T-cell (primary cell): ENCODE measurements around the gene PCDH8. TPM values are rescaled to one million over a fixed set of nuclear protein-coding genes. Genes with fewer than 3 reads are reported as not detected.
A peak's percentile ranks its signal among the peaks of the same experiment; 100 is the strongest.

Source experiments
- ATAC-seq, 4 experiments: fragments of 200-7000 bp in 3 of 4; fragments of 150-1000 bp in 1 of 4; cut with Tn5 transposase; replicated peaks in 1 of 4; 1 replicate in 3 of 4; 2 replicates in 1 of 4; pipeline ENCODE4 v1.10.0; 2021; ENCODE audit warnings: moderate library complexity in 3 of 4, mild to moderate bottlenecking in 2 of 4, moderate number of reproducible peaks in 1 of 4
- CTCF ChIA-PET, 2 donors: fragments of 300-600 bp; sonication (Branson Sonifier 250); formaldehyde crosslinking; loops; one replicate each; lab custom pipeline; 2022; ENCODE audit warnings: antibody characterized with exemption in 2 of 2; lab: Charles Lee
- POLR2A ChIA-PET, 2 donors: fragments of 300-600 bp; sonication (Branson Sonifier 250); formaldehyde crosslinking; loops; one replicate each; lab custom pipeline; 2022; ENCODE audit warnings: antibody characterized with exemption in 2 of 2; lab: Charles Lee
- DNase-seq, 35 experiments: peaks; one replicate each; pipeline versions ENCODE4 v3.0.0 to v3.0.0-alpha.2; 2013 to 2023
- H3K27ac ChIP-seq: one replicate; pipeline ENCODE4 v1.5.1; 2013; ENCODE audit warnings: low read length
- H3K27me3 ChIP-seq, 2 experiments: replicated peaks in 1 of 2; 1 replicate in 1 of 2; 2 replicates in 1 of 2; pipeline versions ENCODE4 v1.6.1 to v1.7.0; 2013; ENCODE audit warnings: low read length in 1 of 2, mixed read lengths in 1 of 2; ENCODE audit not compliant: control insufficient read depth in 2 of 2, insufficient read depth in 2 of 2; ENCODE audit errors: extremely low read depth in 1 of 2
- H3K36me3 ChIP-seq, 2 donors: 1 replicate in 1 of 2; 2 replicates in 1 of 2; pipeline versions ENCODE4 v1.6.1 to v1.7.0; 2013; ENCODE audit warnings: low read length in 1 of 2; ENCODE audit not compliant: control insufficient read depth in 2 of 2, insufficient read depth in 1 of 2; ENCODE audit errors: extremely low read depth in 1 of 2
- H3K4me1 ChIP-seq, 2 experiments: 1 replicate in 1 of 2; 2 replicates in 1 of 2; pipeline versions ENCODE4 v1.6.1 to v1.7.0; 2013; ENCODE audit warnings: low read length in 2 of 2, mixed read lengths in 1 of 2; ENCODE audit not compliant: insufficient read depth in 2 of 2, control insufficient read depth in 1 of 2; ENCODE audit errors: extremely low read depth in 1 of 2
- H3K4me3 ChIP-seq, 2 donors: 1 replicate in 1 of 2; 2 replicates in 1 of 2; pipeline versions ENCODE4 v1.5.1 to v1.7.0; 2013; ENCODE audit warnings: mild to moderate bottlenecking in 2 of 2, low read length in 1 of 2, moderate library complexity in 1 of 2; ENCODE audit not compliant: control insufficient read depth in 1 of 2; ENCODE audit errors: extremely low read depth in 1 of 2
- H3K9me3 ChIP-seq: 2 replicates; pipeline ENCODE4 v1.7.0; 2013
- H3K27ac Mint-ChIP-seq, 2 donors: one replicate each; pipeline ENCODE4 v1.8.0; 2020 to 2021; ENCODE audit warnings: mild to moderate bottlenecking in 2 of 2, mixed read lengths in 2 of 2
- H3K27me3 Mint-ChIP-seq, 2 donors: one replicate each; pipeline ENCODE4 v1.8.0; 2021 to 2022; ENCODE audit warnings: mixed read lengths in 2 of 2
- H3K36me3 Mint-ChIP-seq: one replicate; pipeline ENCODE4 v1.8.0; 2021; ENCODE audit warnings: mixed read lengths
- H3K4me1 Mint-ChIP-seq, 3 donors: one replicate each; pipeline ENCODE4 v1.8.0; 2020 to 2022; ENCODE audit warnings: mixed read lengths in 3 of 3, mild to moderate bottlenecking in 1 of 3
- H3K4me3 Mint-ChIP-seq, 3 donors: one replicate each; pipeline ENCODE4 v1.8.0; 2020 to 2022; ENCODE audit warnings: mild to moderate bottlenecking in 3 of 3, mixed read lengths in 3 of 3, moderate library complexity in 3 of 3
- H3K9me3 Mint-ChIP-seq, 3 donors: one replicate each; pipeline ENCODE4 v1.8.0; 2020 to 2022; ENCODE audit warnings: mixed read lengths in 3 of 3
- WGBS: methylation state at CpG from one replicate; pipeline ENCODE4 v1.1.5; 2013; ENCODE audit warnings: missing lambda C conversion rate; ENCODE audit not compliant: insufficient coverage; 5-methylcytosine and 5-hydroxymethylcytosine counted together
- total RNA-seq, 35 experiments: library from RNA in 6 of 35; stranded (reverse) in 6 of 35; fragments of 120-200 nt in 1 of 35; gene quantifications; one replicate each; pipeline versions ENCODE4 v1.2.1 to v1.2.4 and lab custom pipeline; 2013 to 2026

The PCDH8 gene
- total RNA-seq, 5 donors from 2014 or later (not counting 1 experiment from before 2014, with no cell fraction given), result not detected

- H3K27ac ChIP-seq, result no peak overlapping the region
- Mint-ChIP-seq H3K9me3 (no peaks in the 10 kb centered on the region), H3K27ac (no peak overlapping the region), H3K36me3 (no peaks in the 10 kb centered on the region), H3K4me3 (no peak overlapping the region), H3K4me1 (peaks cover 0 to 2% (median 0%) of the 10 kb centered on the region in 3 donors), H3K27me3 (peaks cover 25 to 26% of the 10 kb centered on the region in 2 donors)
- DNase-seq (no peak), ATAC-seq (no peak)
- no CpG with 5 or more reads among the region's 5 CpGs for WGBS
- peaks cover 0 to 11% of the 10 kb centered on the region in 2 experiments for H3K27me3 ChIP-seq
- no peaks in the 10 kb centered on the region for H3K4me1 ChIP-seq
- ChIA-PET POLR2A (no interaction called here), CTCF (interaction anchor here in 1 of 2 donors (0.5 to 1.0 kb wide), 5 partner anchors 14 to 199 kb away, joined by 3 to 5 read pairs (median 3); no protein-coding TSS in a partner anchor)
- H3K4me3 ChIP-seq, result no peak overlapping the region
- H3K36me3 ChIP-seq, result no peaks in the 10 kb centered on the region
- H3K9me3 ChIP-seq, result no peaks in the 10 kb centered on the region
These were observed 38.4 kb downstream of the PCDH8 start for GRCh38 chr13:52810011-52810410.

DNA sequence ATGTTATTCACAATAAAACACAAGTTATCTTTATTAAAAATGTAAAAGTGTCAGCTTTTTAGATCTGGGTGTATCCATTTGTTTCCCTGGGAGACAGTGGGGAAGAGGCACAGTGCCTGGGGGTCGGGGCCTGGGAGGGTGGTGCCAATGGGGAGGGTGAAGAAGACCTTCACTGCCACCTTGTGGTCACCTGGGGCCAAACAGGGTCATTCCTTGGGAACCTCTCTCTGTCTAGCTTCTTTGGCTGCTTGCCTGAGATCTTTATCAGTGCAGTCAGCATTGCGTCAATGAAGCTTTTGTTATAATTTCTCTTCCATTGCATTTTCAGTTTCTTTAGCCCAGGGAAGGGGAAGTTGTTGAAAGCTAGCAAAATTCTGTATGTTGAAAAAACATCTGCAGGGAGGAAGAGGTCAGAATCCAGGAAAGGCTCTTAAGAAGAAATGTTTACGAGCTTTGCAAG lies 39.1 kb downstream of the PCDH8 start:
- no peak overlapping the region for H3K27ac ChIP-seq
- CTCF ChIA-PET, result interaction anchor here (0.5 to 1.0 kb wide), 5 partner anchors 13 to 198 kb away, joined by 3 to 5 read pairs (median 3); no protein-coding TSS in a partner anchor
- H3K4me3 ChIP-seq, result no peak overlapping the region
- H3K36me3 ChIP-seq, result no peaks in the 10 kb centered on the region
- no peaks in the 10 kb centered on the region for H3K36me3 Mint-ChIP-seq
- peak in 3 of 4 experiments; percentile 16 to 53 (median 48) for ATAC-seq
- no peaks in the 10 kb centered on the region for H3K4me1 ChIP-seq
- no peak overlapping the region for H3K4me3 Mint-ChIP-seq
- 7% methylated on average over 1 of the region's 3 CpGs for WGBS
- no peak overlapping the region for H3K27ac Mint-ChIP-seq
- peaks cover 0 to 12% of the 10 kb centered on the region in 2 experiments for H3K27me3 ChIP-seq
- POLR2A ChIA-PET, result no interaction called here
- no peaks in the 10 kb centered on the region for H3K9me3 Mint-ChIP-seq
- no peaks in the 10 kb centered on the region for H3K9me3 ChIP-seq
- H3K27me3 Mint-ChIP-seq, result peaks cover 28 to 32% of the 10 kb centered on the region in 2 donors
- peak in 18 of 35 experiments; percentile 2 to 54 (median 12) for DNase-seq
- H3K4me1 Mint-ChIP-seq, result peaks cover 0 to 2% (median 0%) of the 10 kb centered on the region in 3 donors

GRCh38 chr13:52808842-52809219 lies 39.6 kb downstream of the PCDH8 start:
- H3K27ac ChIP-seq, result no peak overlapping the region
- no peaks in the 10 kb centered on the region for H3K36me3 Mint-ChIP-seq
- H3K4me3 Mint-ChIP-seq, result no peak overlapping the region
- DNase-seq (no peak), ATAC-seq (no peak)
- no peak overlapping the region for H3K4me3 ChIP-seq
- no peaks in the 10 kb centered on the region for H3K9me3 ChIP-seq
- H3K4me1 ChIP-seq, result no peaks in the 10 kb centered on the region
- H3K27ac Mint-ChIP-seq, result no peak overlapping the region
- H3K4me1 Mint-ChIP-seq, result peaks cover 0 to 2% (median 0%) of the 10 kb centered on the region in 3 donors
- H3K27me3 Mint-ChIP-seq, result peaks cover 28 to 32% of the 10 kb centered on the region in 2 donors
- H3K9me3 Mint-ChIP-seq, result no peaks in the 10 kb centered on the region
- POLR2A ChIA-PET, result no interaction called here
- WGBS, result no CpG with 5 or more reads among the region's 1 CpG
- no peaks in the 10 kb centered on the region for H3K36me3 ChIP-seq
- H3K27me3 ChIP-seq, result peaks cover 0 to 11% of the 10 kb centered on the region in 2 experiments
- CTCF ChIA-PET, result interaction anchor here (0.5 to 1.0 kb wide), 3 partner anchors 107 to 357 kb away, joined by 3 to 5 read pairs (median 3); no protein-coding TSS in a partner anchor

DNA sequence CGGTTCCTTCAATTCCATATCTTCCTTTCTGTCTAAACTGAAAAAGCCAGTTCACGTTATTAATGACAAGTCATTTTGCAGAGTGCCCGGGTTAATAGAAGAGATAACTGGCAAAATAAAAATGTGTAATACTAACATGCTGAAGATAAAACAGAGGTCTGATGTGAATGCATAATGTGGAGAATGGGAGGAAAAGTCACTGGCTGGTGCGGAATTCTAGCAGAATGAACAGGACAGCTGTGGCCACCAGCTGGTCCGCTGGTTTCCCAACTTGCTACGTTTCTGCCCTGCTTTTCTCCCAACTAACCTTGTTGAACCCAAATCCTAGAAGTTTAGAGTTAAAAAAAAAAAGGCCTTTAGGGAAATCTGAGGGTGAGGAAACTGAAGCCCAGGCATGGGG lies 42.4 kb downstream of the PCDH8 start:
- Histone ChIP-seq H3K27me3 (peaks cover 0 to 21% of the 10 kb centered on the region in 2 experiments), H3K27ac (no peak overlapping the region), H3K4me3 (no peak overlapping the region), H3K36me3 (no peaks in the 10 kb centered on the region), H3K4me1 (no peaks in the 10 kb centered on the region), H3K9me3 (no peaks in the 10 kb centered on the region)
- Mint-ChIP-seq H3K36me3 (no peaks in the 10 kb centered on the region), H3K4me3 (no peak overlapping the region), H3K4me1 (peaks cover 0 to 2% (median 0%) of the 10 kb centered on the region in 3 donors), H3K9me3 (no peaks in the 10 kb centered on the region), H3K27ac (no peak overlapping the region), H3K27me3 (peaks cover 23 to 25% of the 10 kb centered on the region in 2 donors)
- ATAC-seq, result no peak
- ChIA-PET POLR2A (no interaction called here), CTCF (no interaction called here)
- no peak for DNase-seq
- no CpG with 5 or more reads among the region's 6 CpGs for WGBS

DNA sequence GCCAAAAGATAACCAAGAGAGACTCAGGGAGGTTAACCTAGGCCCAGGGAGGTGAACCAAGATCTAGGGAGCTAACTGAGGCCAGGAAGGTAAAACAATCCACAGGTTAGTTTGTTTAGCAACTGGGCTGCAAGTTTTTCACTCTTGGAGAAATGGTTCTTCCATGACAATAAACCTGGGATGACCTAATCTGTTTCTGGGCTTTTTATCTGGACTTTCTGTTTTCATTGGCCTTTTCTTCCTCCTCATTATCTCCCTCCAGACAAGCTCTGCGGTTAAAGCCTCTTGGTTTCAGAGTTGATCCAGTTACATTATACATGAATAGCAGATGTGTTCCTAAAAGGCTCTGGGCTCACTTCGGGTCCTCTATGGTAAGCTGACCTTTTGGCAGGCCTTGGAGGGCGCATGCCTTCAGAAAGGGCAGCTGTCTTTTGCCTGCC lies 44.2 kb downstream of the PCDH8 start:
- Histone ChIP-seq H3K9me3 (no peaks in the 10 kb centered on the region), H3K4me3 (no peak overlapping the region), H3K36me3 (no peaks in the 10 kb centered on the region), H3K27me3 (peaks cover 0 to 21% of the 10 kb centered on the region in 2 experiments), H3K4me1 (no peaks in the 10 kb centered on the region), H3K27ac (no peak overlapping the region)
- POLR2A ChIA-PET, result no interaction called here
- H3K9me3 Mint-ChIP-seq, result no peaks in the 10 kb centered on the region
- no peak for DNase-seq
- no peak overlapping the region for H3K27ac Mint-ChIP-seq
- no CpG with 5 or more reads among the region's 3 CpGs for WGBS
- no peak overlapping the region for H3K4me3 Mint-ChIP-seq
- no peak for ATAC-seq
- no peaks in the 10 kb centered on the region for H3K4me1 Mint-ChIP-seq
- CTCF ChIA-PET, result no interaction called here
- H3K27me3 Mint-ChIP-seq, result peaks cover 23 to 25% of the 10 kb centered on the region in 2 donors
- no peaks in the 10 kb centered on the region for H3K36me3 Mint-ChIP-seq

- POLR2A ChIA-PET, result no interaction called here
- H3K27ac ChIP-seq, result no peak overlapping the region
- H3K4me1 Mint-ChIP-seq, result no peaks in the 10 kb centered on the region
- no peaks in the 10 kb centered on the region for H3K36me3 Mint-ChIP-seq
- ATAC-seq, result no peak
- WGBS, result 20% methylated on average over 1 of the region's 5 CpGs
- no peaks in the 10 kb centered on the region for H3K9me3 Mint-ChIP-seq
- CTCF ChIA-PET, result no interaction called here
- H3K36me3 ChIP-seq, result no peaks in the 10 kb centered on the region
- no peak overlapping the region for H3K27ac Mint-ChIP-seq
- H3K4me3 ChIP-seq, result no peak overlapping the region
- no peaks in the 10 kb centered on the region for H3K9me3 ChIP-seq
- no peak overlapping the region for H3K4me3 Mint-ChIP-seq
- DNase-seq, result no peak
- H3K27me3 Mint-ChIP-seq, result peaks cover 29 to 32% of the 10 kb centered on the region in 2 donors
- H3K27me3 ChIP-seq, result peaks cover 0 to 21% of the 10 kb centered on the region in 2 experiments
- no peaks in the 10 kb centered on the region for H3K4me1 ChIP-seq
These were observed 47.6 kb downstream of the PCDH8 start for GRCh38 chr13:52800856-52801255.
